Left ventricle myocardium inferior (tissue), 1 donor: ENCODE data around the gene SLITRK1. TPM values are rescaled to one million over a fixed set of nuclear protein-coding genes. Genes with fewer than 3 reads are reported as not detected.

Source experiments
- DNase-seq: peaks from one replicate; pipeline ENCODE4 v3.0.0-alpha.2; 2020
- H3K27ac ChIP-seq: fragments of 200-600 bp; replicated peaks from 2 replicates; pipeline ENCODE4 v1.8.0; 2021
- H3K27me3 ChIP-seq: fragments of 200-600 bp; 2 replicates; pipeline ENCODE4 v1.8.0; 2021; ENCODE audit warnings: low read depth
- H3K36me3 ChIP-seq: fragments of 200-600 bp; 2 replicates; pipeline ENCODE4 v1.8.0; 2021
- H3K4me1 ChIP-seq: fragments of 200-600 bp; 2 replicates; pipeline ENCODE4 v1.8.0; 2021
- H3K4me3 ChIP-seq: fragments of 200-600 bp; 2 replicates; pipeline ENCODE4 v1.8.0; 2021; ENCODE audit warnings: mild to moderate bottlenecking, moderate library complexity
- H3K9me3 ChIP-seq: fragments of 200-600 bp; replicated peaks from 2 replicates; pipeline ENCODE4 v1.8.0; 2021
- intact Hi-C: fragments of 100-400 bp; cut with micrococcal nuclease; formaldehyde crosslinking; loops from one replicate; pipeline ENCODE4 v1.11.0; 2022
- total RNA-seq: library from RNA; stranded (reverse); fragmentation: NEBNext Ultra II Directional; extraction: Animal tissue kit (Norgen Biotek cat#: 25700); gene quantifications from one replicate; pipeline ENCODE4 v1.2.1, GENCODE V29; 2021
- TF ChIP-seq, protein P1 (sequence below): fragments of 200-600 bp; IDR thresholded peaks from 2 replicates; pipeline ENCODE4 v1.8.0; 2021; ENCODE audit warnings: antibody characterized with exemption, mild to moderate bottlenecking, borderline replicate concordance
- donor health status: DM: no; HTN: yes; CAD: no; lungs with severe emphysema.

Gene SLITRK1
- total RNA-seq, 1 donor from 2014 or later = not detected

DNA sequence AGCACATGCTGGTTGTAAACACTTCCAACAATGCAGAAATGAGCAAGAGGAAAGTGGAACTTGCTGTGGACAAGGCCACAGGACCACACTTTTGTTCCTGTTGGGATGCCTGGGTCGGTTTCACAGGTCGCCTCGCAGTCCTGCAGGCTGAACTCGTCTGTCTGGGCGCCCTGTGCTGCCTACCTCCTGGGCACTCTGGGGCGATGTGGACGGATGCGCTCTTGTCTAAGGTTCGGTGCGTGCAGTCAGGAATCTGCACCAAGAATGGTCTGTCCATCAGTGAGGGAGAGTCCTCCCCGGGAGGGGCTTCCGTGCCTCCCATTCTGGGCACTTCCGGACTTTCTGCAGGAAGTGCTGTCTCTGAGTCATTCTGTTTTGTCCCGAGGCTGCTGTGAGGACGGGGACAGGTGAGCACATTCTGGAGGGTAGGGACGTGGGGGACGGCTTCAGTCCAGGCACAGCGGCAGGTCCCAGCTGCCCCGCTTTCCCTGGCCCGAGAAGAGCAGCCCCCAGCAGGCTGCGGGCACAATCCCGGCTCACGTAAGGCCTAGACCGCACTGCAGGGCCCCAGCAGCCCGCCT is 24.1 kb upstream of the SLITRK1 start:
- H3K4me3 ChIP-seq = no peak overlapping the region
- H3K9me3 ChIP-seq = no peaks in the 10 kb centered on the region
- DNase-seq = no peak
- intact Hi-C loops = no loop called here
- H3K27me3 ChIP-seq = no peaks in the 10 kb centered on the region
- no peaks in the 10 kb centered on the region for H3K4me1 ChIP-seq
- H3K36me3 ChIP-seq = no peaks in the 10 kb centered on the region
- no peak overlapping the region for H3K27ac ChIP-seq
- TF ChIP-seq, protein P1, sequence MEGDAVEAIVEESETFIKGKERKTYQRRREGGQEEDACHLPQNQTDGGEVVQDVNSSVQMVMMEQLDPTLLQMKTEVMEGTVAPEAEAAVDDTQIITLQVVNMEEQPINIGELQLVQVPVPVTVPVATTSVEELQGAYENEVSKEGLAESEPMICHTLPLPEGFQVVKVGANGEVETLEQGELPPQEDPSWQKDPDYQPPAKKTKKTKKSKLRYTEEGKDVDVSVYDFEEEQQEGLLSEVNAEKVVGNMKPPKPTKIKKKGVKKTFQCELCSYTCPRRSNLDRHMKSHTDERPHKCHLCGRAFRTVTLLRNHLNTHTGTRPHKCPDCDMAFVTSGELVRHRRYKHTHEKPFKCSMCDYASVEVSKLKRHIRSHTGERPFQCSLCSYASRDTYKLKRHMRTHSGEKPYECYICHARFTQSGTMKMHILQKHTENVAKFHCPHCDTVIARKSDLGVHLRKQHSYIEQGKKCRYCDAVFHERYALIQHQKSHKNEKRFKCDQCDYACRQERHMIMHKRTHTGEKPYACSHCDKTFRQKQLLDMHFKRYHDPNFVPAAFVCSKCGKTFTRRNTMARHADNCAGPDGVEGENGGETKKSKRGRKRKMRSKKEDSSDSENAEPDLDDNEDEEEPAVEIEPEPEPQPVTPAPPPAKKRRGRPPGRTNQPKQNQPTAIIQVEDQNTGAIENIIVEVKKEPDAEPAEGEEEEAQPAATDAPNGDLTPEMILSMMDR = no peak

GRCh38 chr13:83905641-83906040 is 23.4 kb upstream of the SLITRK1 start:
- H3K27ac ChIP-seq = no peak overlapping the region
- intact Hi-C loops = no loop called here
- H3K27me3 ChIP-seq = no peaks in the 10 kb centered on the region
- no peak overlapping the region for H3K4me3 ChIP-seq
- TF ChIP-seq, protein P1 = no peak
- no peaks in the 10 kb centered on the region for H3K36me3 ChIP-seq
- no peaks in the 10 kb centered on the region for H3K9me3 ChIP-seq
- H3K4me1 ChIP-seq = no peaks in the 10 kb centered on the region
- DNase-seq = no peak

GRCh38 chr13:83895994-83896580 is 13.8 kb upstream of the SLITRK1 start:
- DNase-seq = no peak
- H3K27ac ChIP-seq = no peak overlapping the region
- no peaks in the 10 kb centered on the region for H3K27me3 ChIP-seq
- H3K4me1 ChIP-seq = no peaks in the 10 kb centered on the region
- TF ChIP-seq, protein P1 = no peak
- no peaks in the 10 kb centered on the region for H3K36me3 ChIP-seq
- H3K4me3 ChIP-seq = no peak overlapping the region
- intact Hi-C loops = no loop called here
- peaks cover 10% of the 10 kb centered on the region for H3K9me3 ChIP-seq

- H3K4me3 ChIP-seq = no peak overlapping the region
- H3K27ac ChIP-seq = no peak overlapping the region
- intact Hi-C loops = no loop called here
- TF ChIP-seq, protein P1 = no peak
- H3K9me3 ChIP-seq = peaks cover 11% of the 10 kb centered on the region
- H3K27me3 ChIP-seq = peaks cover 10% of the 10 kb centered on the region
- H3K36me3 ChIP-seq = no peaks in the 10 kb centered on the region
- DNase-seq = no peak
- no peaks in the 10 kb centered on the region for H3K4me1 ChIP-seq
Observed at GRCh38 chr13:83890358-83890757, 8.1 kb upstream of the SLITRK1 start.

- Histone ChIP-seq H3K9me3 (peaks cover 6% of the 10 kb centered on the region), H3K4me1 (peaks cover 3% of the 10 kb centered on the region), H3K4me3 (no peak overlapping the region), H3K27ac (no peak overlapping the region), H3K36me3 (no peaks in the 10 kb centered on the region), H3K27me3 (peaks cover 70% of the 10 kb centered on the region)
- no peak for DNase-seq
- TF ChIP-seq, protein P1 = no peak
- intact Hi-C loops = no loop called here
Observed at GRCh38 chr13:83884141-83884540, 1.9 kb upstream of the SLITRK1 start.
